Ishikawa (cell line): Measurements from ENCODE around the gene KCNH4.

ENCODE experiments used
- CEBPB ChIP-seq: IDR thresholded peaks from 2 replicates; pipeline ENCODE4 v1.6.1; 2012
- EGR1 ChIP-seq: IDR thresholded peaks from 2 replicates; pipeline ENCODE4 v1.6.1; 2012
- EP300 ChIP-seq: IDR thresholded peaks from 2 replicates; pipeline ENCODE4 v1.6.1; 2012; ENCODE audit warnings: borderline replicate concordance
- RAD21 ChIP-seq: IDR thresholded peaks from 2 replicates; pipeline ENCODE4 v1.6.1; 2012; ENCODE audit warnings: low read depth
- REST ChIP-seq: IDR thresholded peaks from 2 replicates; pipeline ENCODE4 v1.6.1; 2012; ENCODE audit warnings: low read depth, mild to moderate bottlenecking
- TAF1 ChIP-seq: IDR thresholded peaks from 2 replicates; pipeline ENCODE4 v1.6.1; 2012; ENCODE audit warnings: low read depth, mild to moderate bottlenecking
- TCF12 ChIP-seq: IDR thresholded peaks from 2 replicates; pipeline ENCODE4 v1.6.1; 2012; ENCODE audit warnings: low read depth
- YY1 ChIP-seq: IDR thresholded peaks from 2 replicates; pipeline ENCODE4 v1.6.1; 2012; ENCODE audit warnings: low read depth
- ZBTB7A ChIP-seq: IDR thresholded peaks from 2 replicates; pipeline ENCODE4 v1.6.1; 2012; ENCODE audit warnings: low read depth
- TF ChIP-seq, protein P1 (sequence below): IDR thresholded peaks from 2 replicates; pipeline ENCODE4 v1.6.1; 2012
- TF ChIP-seq, protein P2 (sequence below): IDR thresholded peaks from 2 replicates; pipeline ENCODE4 v1.6.1; 2012

DNA sequence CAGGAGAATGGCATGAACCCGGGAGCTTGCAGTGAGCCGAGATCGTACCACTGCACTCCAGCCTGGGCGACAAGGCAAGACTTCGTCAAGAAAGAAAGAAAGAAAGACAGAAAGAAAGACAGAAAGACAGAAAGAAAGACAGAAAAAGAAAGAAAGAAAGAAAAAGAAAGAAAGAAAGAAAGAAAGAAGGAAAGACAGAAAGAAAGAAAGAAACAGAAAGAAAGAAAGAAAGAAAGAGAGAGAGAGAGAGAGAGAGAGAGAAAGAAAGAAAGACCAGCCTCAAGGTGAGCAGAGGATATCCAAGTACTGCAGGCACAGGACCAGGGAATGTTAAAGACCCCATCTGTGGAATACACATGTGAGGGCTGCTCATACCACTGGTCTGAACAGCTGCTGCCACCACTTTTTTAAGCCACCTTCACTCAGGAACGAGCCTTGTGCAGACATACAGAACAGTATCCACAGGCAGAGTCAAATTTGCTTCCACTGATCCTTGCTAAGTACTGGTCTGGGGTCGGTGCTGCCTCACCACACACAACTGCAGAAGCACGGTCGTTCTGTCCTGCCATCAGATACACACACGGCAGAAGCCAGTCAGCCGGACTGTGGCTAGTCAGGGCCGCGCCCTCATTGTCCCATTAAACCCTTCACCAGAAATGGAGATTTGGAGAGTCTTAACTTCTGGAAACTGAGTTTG is 33.9 kb downstream of the KCNH4 start:
- TF ChIP-seq CEBPB (no peak), TAF1 (no peak), ZBTB7A (no peak), REST (no peak), YY1 (no peak), RAD21 (no peak), EP300 (no peak), TCF12 (no peak), EGR1 (no peak)
- TF ChIP-seq, protein P1, sequence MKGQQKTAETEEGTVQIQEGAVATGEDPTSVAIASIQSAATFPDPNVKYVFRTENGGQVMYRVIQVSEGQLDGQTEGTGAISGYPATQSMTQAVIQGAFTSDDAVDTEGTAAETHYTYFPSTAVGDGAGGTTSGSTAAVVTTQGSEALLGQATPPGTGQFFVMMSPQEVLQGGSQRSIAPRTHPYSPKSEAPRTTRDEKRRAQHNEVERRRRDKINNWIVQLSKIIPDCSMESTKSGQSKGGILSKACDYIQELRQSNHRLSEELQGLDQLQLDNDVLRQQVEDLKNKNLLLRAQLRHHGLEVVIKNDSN: no peak
- TF ChIP-seq, protein P2, sequence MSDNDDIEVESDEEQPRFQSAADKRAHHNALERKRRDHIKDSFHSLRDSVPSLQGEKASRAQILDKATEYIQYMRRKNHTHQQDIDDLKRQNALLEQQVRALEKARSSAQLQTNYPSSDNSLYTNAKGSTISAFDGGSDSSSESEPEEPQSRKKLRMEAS: no peak
